Esophagus muscularis mucosa (tissue), 4 donors: ENCODE results near the gene UBE2E2.

Experiments
- CTCF ChIP-seq, 3 experiments: fragments of 200-600 bp in 2 of 3; fragments of 450-650 bp in 1 of 3; sonication (generic) in 2 of 3; IDR thresholded peaks; one replicate each; pipeline ENCODE4 v1.5.1; 2017 to 2019; ENCODE audit warnings: antibody characterized with exemption in 3 of 3, mild to moderate bottlenecking in 2 of 3, moderate library complexity in 1 of 3
- EP300 ChIP-seq: sonication (generic); formaldehyde crosslinking; IDR thresholded peaks from one replicate; pipeline ENCODE4 v1.6.1; 2017; ENCODE audit warnings: antibody characterized with exemption
- POLR2A ChIP-seq: fragments of 450-650 bp; IDR thresholded peaks from one replicate; pipeline ENCODE4 v1.6.1; 2017; ENCODE audit warnings: antibody characterized with exemption, moderate library complexity, mild to moderate bottlenecking, low read depth
- POLR2AphosphoS5 ChIP-seq, 2 donors: sonication (generic); formaldehyde crosslinking; IDR thresholded peaks; one replicate each; pipeline ENCODE4 v1.6.1; 2017; ENCODE audit warnings: antibody characterized with exemption in 2 of 2

GRCh38 chr3:23264413-23264812, 61.3 kb downstream of the UBE2E2 start:
- TF ChIP-seq CTCF (IDR thresholded peaks at IDR 0.05) (no peak), EP300 (no peak), POLR2A (no peak), POLR2AphosphoS5 (IDR thresholded peaks at IDR 0.05) (no peak)
